ENCODE results near the gene MACF1.
"Not testable (repeated sequence)": the region's sequence is repeated elsewhere in the genome, so short reads cannot be mapped to it uniquely, and the experiment has no call there.

Gene MACF1

GRCh38 chr1:39422614-39423013, 218.1 kb downstream of the MACF1 start:
- no peak for DNase-seq

GRCh38 chr1:39425151-39425550, 220.7 kb downstream of the MACF1 start:
- no peak for DNase-seq

- no peak for DNase-seq
Measured at GRCh38 chr1:39425634-39426033, 221.1 kb downstream of the MACF1 start.

- no peak for DNase-seq
Measured at GRCh38 chr1:39426346-39426745, 221.9 kb downstream of the MACF1 start.

GRCh38 chr1:39427374-39427773, 222.9 kb downstream of the MACF1 start:
- DNase-seq: no peak

- DNase-seq: no peak
Measured at GRCh38 chr1:39427912-39428311, 223.4 kb downstream of the MACF1 start.

- no peak for DNase-seq
Measured at GRCh38 chr1:39431927-39432326, 227.4 kb downstream of the MACF1 start.

GRCh38 chr1:39434797-39435395, 230.4 kb downstream of the MACF1 start:
- no peak for DNase-seq

GRCh38 chr1:39435597-39435996, 231.1 kb downstream of the MACF1 start:
- DNase-seq: no peak

- no peak for DNase-seq
Measured at GRCh38 chr1:39436842-39437241, 232.3 kb downstream of the MACF1 start.

- no peak for DNase-seq
Measured at GRCh38 chr1:39438042-39438441, 233.5 kb downstream of the MACF1 start.

- no peak for DNase-seq
Measured at GRCh38 chr1:39440856-39441255, 236.4 kb downstream of the MACF1 start.

- DNase-seq: no peak
Measured at GRCh38 chr1:39441797-39442196, 237.3 kb downstream of the MACF1 start.

- no peak for DNase-seq
Measured at GRCh38 chr1:39445573-39445972, 241.1 kb downstream of the MACF1 start.

- no peak for DNase-seq
Measured at GRCh38 chr1:39446986-39447567, 242.6 kb downstream of the MACF1 start.

GRCh38 chr1:39450041-39450440, 245.5 kb downstream of the MACF1 start:
- not testable (repeated sequence) for DNase-seq

- DNase-seq: no peak
Measured at GRCh38 chr1:39450956-39451606, 246.6 kb downstream of the MACF1 start.

- DNase-seq: no peak
Measured at GRCh38 chr1:39452081-39452480, 247.6 kb downstream of the MACF1 start.

GRCh38 chr1:39452540-39452939, 248.0 kb downstream of the MACF1 start:
- DNase-seq: no peak

GRCh38 chr1:39453603-39454002, 249.1 kb downstream of the MACF1 start:
- no peak for DNase-seq

- no peak for DNase-seq
Measured at GRCh38 chr1:39458991-39459390, 254.5 kb downstream of the MACF1 start.

- DNase-seq: no peak
Measured at GRCh38 chr1:39462074-39462473, 257.6 kb downstream of the MACF1 start.

GRCh38 chr1:39466413-39467107, 262.1 kb downstream of the MACF1 start:
- DNase-seq: no peak

Measured in right kidney (tissue), 1 donor.